NCI-H1105 (cell line): ENCODE measurements around the gene AOPEP.

Experiments
- DNase-seq: peaks from one replicate; lab custom pipeline; 2025; lab: John Stamatoyannopoulos, UW

AOPEP gene

GRCh38 chr9:94850540-94851434 is 124.3 kb downstream of the AOPEP start:
- no peak for DNase-seq

- DNase-seq, result no peak
These were observed 125.0 kb downstream of the AOPEP start for GRCh38 chr9:94851467-94851866.

DNA sequence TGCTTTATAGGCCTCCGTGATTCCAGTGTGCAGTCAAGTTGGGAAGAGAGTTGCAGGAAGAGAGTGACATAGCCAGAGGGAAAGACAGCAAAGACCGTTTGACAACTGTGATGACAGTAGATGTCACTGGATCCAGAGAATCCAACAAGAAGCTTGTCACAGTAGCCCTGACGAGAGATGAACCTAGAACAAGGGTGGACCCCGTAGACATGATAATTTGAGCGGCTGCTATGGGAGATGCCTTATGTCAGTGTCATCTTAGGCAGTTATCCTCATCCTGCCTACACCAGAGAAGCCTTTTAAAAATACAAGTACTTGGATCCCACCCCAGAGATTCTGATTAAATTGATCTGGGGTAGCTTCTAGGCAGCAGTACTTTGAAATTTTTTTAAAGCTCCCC is 125.4 kb downstream of the AOPEP start:
- no peak for DNase-seq

GRCh38 chr9:94852373-94852772 is 125.9 kb downstream of the AOPEP start:
- no peak for DNase-seq

- DNase-seq, result no peak
These were observed 127.4 kb downstream of the AOPEP start for GRCh38 chr9:94853887-94854286.

DNA sequence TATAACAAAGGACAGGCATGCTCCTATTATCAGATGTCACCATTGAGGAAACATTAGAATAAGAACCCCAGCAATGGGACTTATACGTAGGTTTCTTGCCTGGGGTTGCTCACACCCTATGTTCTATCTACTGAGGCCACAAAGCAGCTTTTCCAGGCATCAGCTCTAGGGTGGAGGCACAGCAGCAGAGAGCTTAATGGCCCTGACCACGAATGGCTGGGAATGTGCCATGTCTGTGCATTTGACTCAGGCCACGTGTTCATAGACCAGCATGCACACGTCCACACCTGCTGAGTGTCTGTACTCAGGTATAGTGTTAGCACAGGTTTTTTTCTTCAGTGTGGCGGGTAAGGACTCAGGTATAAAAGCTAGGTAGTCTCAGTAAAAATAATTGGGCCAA is 129.4 kb downstream of the AOPEP start:
- DNase-seq, result no peak

DNA sequence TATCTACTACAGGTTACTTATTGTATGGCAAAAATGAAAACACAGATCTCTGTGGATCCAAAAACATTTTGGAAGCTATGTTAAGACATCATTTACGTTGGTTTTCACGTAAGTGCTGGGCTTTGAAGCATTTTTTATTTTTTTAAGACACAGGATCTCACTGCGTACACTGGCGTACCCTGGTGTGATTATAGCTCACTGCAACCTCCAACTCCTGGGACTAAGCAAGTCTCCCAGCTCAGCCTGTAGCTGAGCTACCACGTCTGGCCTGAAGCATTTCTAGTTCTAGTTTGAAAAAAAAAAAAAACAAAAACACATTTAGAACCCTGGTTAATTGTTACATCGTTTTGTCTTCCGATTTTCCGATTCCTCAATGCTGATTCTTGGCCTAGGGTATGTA is 131.3 kb downstream of the AOPEP start:
- DNase-seq, result no peak

DNA sequence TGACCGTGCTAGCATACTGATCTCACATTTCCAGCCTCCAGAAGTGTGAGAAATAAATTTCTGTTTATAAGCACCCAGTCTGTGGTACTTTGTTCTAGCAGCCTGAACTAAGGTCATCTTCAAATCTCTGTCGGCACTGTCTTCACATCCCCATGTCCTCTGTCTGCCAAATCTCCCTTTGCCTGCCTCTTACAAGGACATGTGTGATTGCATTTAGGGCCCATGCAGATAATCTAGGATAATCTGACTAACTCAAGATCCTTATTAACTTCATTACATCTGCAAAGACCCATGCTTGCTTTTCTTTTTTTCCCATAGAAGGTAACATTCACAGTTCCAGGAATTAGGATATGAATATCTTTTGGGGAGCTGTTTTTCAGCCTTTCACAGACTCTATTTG is 132.7 kb downstream of the AOPEP start:
- no peak for DNase-seq

DNA sequence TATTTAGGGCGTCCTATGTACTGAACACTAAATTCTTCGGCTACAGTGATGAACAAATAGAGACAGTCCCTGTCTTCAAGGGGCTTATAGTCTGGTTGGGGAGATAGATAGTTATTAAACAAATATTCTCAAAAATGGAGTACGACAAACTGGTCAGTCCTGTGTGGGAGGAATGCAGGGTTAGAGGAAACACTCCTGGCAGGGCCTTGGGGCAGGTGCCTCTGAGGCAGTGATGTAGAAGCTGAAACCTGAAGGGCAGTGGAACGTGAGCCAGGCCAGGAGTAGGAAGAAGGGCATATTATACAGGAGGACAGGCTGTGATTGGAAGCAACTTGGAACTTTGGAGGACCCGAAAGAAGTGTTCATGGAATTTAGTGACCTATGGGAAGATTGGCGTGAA is 133.4 kb downstream of the AOPEP start:
- DNase-seq, result no peak

DNA sequence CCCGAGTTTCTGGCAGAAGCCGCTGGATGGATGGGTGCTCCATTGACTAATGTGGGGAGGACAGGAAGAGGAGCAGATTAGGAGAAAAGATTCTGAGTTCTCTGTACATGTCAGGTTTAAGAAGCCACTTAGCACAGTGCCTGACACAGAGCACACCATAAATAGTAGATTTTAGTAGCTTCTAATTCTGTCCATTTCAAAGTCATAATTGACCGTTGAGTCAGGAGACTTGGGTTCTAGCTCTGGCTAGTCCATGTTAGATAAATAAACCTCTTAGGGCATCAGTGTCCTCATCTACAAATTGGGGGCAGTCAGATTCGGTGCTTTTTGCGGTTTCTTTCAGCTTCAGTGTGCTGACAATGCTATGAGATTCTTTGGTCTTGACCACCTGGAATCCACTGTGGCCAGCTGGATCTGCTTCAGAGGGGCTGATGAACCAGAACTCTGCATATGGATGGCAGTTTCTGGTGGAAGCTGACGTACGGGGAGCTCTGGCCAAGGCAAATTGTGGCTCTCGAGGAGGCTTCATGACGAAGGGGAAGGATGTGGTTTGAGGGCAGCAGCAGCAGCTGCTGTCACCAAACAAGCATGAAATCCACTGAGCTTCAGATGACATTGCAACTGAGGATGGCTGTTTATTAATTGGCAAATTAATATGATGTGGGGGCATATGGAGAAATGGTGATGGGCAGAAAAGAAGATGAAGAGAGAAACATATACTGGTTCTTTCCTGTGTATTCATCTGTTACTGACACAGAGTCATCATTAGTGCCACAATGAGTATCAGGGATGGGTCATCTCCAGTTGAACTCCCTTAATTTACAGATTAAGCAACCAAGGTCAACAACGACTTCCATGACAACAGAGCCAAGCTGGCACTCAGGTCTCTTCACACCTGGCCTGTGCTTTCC is 134.4 kb downstream of the AOPEP start:
- no peak for DNase-seq

DNA sequence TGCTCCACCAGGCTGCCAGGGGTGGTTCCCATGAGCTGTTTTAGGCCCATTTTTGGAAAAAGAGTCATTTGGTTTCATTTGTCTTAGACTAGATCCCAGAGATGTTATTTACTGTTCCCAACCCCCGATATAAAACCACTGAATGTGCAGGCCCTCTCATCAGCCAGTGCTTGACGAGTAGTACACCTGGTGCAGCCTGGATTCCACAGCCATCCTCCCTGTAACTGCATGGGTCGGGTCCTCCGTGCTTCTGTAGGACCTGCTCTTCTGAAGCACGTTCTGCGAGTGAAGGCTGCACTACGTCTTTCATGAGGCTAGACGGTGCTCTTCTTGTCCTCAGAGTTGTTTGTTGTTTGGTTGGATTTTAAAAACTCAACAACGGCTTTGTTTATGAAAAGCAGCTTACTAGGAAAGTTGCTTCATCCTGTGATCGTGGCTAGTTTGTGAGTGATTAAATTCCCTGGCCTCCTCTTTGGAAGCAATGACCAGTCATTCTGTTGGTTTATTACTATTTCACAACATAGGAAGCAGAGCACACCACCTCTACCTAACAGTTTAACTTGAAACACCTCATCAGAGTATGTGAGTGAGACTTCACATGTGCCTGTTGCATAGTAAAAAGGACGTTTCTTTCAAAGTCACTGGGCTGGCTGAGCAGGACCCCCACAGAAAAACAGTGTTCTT is 135.2 kb downstream of the AOPEP start:
- DNase-seq, result no peak

DNA sequence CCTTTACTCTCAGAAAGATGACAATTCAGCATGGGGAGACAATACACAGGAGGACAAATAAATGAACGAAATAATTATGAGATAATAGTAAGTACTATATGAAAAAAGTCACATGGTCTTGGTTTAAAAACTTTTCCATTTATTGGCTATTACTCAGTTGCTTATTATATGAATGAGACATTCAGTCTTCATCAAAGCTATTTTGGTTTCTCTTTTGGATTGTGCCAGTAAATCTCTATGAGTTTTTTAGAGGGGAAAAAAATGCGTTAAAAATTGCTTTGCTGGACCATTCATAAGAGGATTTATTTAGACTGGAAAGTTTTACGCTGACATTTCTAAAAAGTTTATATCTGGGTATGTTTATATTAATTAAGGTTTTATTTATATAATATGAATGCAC is 137.7 kb downstream of the AOPEP start:
- no peak for DNase-seq

GRCh38 chr9:94864862-94865509 is 138.5 kb downstream of the AOPEP start:
- DNase-seq, result no peak

DNA sequence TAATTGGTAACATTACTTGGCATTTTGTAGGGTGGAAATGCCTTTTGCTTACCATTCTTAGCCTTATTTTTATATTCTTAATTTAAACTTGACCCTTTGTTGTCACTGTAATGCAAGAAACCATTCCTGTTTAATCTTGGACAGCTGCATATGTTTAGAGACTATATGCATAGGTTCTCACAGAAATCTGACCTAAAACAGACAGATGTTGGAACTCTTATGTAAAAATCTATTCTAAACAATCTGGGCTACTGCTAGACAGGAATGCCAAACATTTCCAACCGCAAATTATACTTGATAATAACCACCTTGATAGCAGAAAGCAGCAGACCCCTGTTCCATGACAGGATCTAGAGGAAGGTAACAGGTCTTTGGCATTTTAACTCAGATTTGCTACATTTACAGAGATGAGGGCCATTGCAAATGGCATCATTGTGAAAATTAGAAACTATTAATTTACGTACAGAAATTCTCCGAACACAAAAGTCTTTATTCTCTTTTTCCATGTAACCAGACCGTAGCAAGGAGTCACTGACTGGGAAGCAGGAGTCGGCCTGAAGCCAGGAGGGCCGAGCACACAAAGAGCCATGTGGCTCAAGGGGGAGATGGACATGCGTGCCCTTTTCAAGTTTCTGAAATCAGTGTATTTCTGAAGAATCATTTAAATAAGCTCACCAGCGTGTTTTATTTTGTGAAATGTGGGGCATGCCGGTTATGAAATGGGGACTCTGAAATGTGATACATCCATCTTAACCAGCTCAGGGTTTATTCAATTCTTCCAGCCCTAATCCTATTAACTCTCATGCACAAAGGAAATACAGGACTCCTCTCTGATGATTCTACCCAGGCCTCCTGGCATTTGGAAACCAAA is 139.3 kb downstream of the AOPEP start:
- DNase-seq, result no peak

- DNase-seq, result no peak
These were observed 140.3 kb downstream of the AOPEP start for GRCh38 chr9:94866770-94867169.

DNA sequence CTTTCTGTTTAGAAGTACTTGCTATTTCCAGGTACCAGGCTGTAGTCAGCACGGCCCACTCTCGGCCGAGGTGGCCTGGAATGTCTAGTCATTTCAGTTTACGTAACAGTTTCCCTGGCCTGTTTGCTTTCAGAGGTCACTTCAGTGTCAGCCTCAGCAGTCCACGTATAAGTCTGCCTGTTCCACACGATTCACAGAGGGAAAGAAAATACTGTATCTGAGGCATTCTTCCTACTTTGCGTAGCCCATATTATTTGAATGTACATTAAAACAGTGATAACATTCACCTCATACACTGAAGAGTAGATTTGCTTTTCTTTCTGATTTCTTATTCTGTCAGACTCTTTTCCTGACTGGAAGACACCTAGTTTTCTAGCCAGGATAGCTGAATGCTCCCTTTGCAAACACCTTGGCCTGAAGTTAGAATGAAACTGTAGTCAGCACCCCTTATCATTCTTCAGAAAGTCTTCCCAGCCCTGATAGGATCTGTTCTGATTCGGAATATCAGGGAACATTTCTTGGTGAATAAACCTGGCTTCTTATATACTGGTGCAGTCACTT is 140.9 kb downstream of the AOPEP start:
- no peak for DNase-seq

GRCh38 chr9:94867842-94868312 is 141.4 kb downstream of the AOPEP start:
- DNase-seq, result no peak

DNA sequence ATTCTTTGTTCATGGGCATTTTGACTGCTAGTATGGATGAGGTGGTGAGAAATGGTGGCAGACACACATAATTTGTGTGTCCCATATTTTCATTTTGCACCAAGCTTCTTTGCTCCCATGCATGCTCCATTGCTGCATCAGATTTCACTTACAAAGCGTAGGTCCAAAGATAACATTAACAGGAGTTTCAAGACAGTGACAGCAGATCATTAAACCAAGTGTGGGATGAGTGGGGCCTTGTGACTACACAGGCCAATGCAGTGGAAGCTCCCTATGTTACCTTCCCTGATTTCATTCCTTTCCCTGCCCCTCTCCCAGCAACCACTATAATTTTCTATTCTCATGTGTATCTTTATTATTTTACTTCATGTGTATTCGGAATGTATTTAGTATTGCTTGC is 142.0 kb downstream of the AOPEP start:
- no peak for DNase-seq

DNA sequence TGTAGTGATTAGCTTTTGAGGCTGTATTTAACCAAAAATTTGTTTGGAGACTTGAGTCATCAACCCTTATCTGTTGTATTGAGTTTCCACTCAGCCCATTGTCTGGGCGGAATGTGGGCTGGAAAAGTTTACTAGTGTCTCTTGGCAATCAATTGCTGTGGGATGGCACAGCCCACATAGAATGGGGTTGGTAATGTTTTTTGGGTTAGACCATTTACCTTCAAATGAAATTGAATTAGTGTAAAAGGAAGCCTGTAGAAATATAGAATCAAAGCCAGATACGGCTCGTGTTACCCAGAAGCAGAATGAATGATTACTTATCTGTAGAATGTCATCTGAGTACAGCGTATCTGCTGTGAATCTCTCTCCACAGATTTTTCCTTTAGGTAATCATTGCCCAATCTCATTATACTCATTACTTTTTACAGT is 142.9 kb downstream of the AOPEP start:
- DNase-seq, result no peak

DNA sequence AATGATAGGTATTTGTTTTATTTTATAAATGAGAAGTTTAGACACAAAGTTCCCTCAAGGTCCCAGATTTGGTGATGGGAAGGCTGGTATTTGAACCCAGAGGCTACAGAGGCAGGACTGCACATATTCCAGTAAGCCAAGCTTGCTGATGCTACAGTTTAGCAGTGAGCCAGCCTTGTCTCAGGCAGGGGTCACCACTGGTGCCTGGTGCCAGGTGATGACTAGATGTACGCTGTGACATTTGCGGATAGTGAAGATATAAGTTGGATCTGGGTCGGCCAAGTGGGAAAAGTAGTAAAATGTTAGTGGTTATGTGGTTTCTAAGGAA is 143.9 kb downstream of the AOPEP start:
- no peak for DNase-seq
